ENCODE data around the gene ASMTL. TPM values are rescaled to one million over a fixed set of nuclear protein-coding genes. Genes with fewer than 3 reads are reported as not detected.

ASMTL gene
- total and polyA plus RNA-seq, 4 donors, result 26.7 to 56.1 (median 31.8) TPM

DNA sequence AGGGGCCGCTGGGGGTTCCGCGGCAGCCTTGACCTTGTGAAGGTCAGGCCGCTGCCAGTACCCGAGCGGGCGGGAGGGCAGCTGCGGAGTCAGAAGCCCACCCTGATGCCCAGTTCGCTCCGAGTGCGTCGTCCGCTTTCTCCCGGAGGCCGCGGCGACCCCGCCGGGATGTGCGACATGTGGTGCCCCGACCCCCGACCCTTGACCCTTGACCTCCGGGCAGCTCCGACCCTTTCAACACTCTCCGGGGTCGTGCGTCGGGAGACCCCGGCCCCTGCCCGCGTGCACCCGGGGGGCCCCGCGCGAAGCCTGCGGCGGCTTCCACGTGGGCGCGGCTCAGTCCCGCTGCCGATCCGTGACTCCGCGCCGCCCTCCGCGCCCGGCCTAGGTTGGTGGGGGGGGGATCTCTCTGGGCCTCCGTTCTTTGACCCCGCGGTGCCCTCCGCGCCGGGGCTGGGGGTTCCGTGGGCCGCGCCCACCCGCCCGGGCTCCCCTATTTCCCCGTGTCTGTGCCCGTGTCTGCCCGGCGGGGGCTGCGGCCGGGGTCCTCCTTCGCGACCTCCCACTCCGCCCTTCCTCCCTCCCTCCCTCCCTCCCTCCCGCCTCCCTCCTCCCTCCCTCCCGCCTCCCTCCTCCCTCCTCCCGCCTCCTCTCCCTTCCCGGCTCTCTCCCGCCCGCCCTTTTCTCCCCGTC lies 60.2 kb downstream of the ASMTL start:
- peak overlapping the region; percentile 72 to 78 for H3K4me3 ChIP-seq (ENCODE audit: low read length in 2 of 2)
- peak overlapping the region; percentile 20 to 90 for H3K27ac ChIP-seq (ENCODE audit: low read depth in 1 of 2, low read length in 2 of 2)
- intact Hi-C loops (cut with DNase I), result loop anchor here (1.0 to 5.0 kb wide), 4 partner anchors 60 to 1300 kb away; partner anchors contain the start of genes AKAP17A (in 1 of the 2), ASMTL (in 1 of the 2) and CD99 (in 1 of the 2)
- no peaks in the 10 kb centered on the region for H3K9me3 ChIP-seq (ENCODE audit: control insufficient read depth, low read length)
- H3K27me3 ChIP-seq (ENCODE audit: control insufficient read depth in 1 of 2, insufficient read depth in 2 of 2, low read length in 1 of 2), result no peaks in the 10 kb centered on the region
- DNase-seq, result peak in 1 of 2 donors; percentile 85
- H3K36me3 ChIP-seq (ENCODE audit: control insufficient read depth in 1 of 2, insufficient read depth in 2 of 2, low read length in 1 of 2), result peaks cover 0 to 9% of the 10 kb centered on the region in 2 donors
- no peaks in the 10 kb centered on the region for H3K4me1 ChIP-seq (ENCODE audit: control insufficient read depth in 1 of 2, insufficient read depth in 2 of 2, low read length in 2 of 2)
- 0% methylated on average over 38 to 72 of the region's 76 CpGs for WGBS, 2 donors
- ATAC-seq (ENCODE audit: low FRiP score), result peak; percentile 82

DNA sequence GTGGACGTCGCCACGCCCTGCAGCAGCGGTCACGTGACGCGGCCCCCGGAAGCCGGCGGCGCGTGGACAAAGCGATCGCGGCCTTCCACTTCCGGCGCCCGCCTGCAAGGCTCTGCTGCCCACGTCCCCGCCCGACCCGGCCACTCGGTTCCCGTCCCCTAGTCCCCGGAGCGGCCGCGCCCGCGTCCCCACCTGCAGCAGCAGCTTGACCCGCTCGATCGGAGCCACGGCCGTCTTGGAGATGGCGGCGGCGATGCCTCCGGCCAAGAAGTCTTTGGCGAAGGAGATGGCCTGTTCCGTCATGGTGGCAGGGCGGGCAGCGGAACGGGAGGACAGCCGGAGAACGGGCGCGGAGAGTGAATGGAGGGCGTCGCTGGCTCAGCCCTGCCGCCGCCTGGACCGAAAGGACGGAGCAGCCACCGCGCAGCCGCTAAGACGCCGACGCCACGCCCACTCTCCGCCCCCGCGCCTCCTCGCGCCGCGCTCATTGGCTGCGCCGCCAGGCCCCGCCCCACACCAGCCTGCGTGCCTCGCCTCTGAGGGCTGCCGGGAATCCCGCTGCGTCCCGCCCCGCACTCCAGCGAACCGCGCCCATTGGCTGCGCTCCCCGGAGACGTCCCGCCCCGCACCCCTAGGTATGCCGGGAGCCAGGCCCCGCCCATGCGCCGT lies 60.9 kb downstream of the ASMTL start, which contains the start of gene SLC25A6:
Gene SLC25A6 (minus strand): TSS at position 407 of the 669 bp plus-strand sequence. CDS start 104 bp downstream, at position 303.
- 1% methylated on average over 77 to 90 of the region's 90 CpGs for WGBS, 2 donors
- H3K36me3 ChIP-seq (ENCODE audit: control insufficient read depth in 1 of 2, insufficient read depth in 2 of 2, low read length in 1 of 2), result peaks cover 0 to 9% of the 10 kb centered on the region in 2 donors
- H3K27me3 ChIP-seq (ENCODE audit: control insufficient read depth in 1 of 2, insufficient read depth in 2 of 2, low read length in 1 of 2), result no peaks in the 10 kb centered on the region
- no peaks in the 10 kb centered on the region for H3K4me1 ChIP-seq (ENCODE audit: control insufficient read depth in 1 of 2, insufficient read depth in 2 of 2, low read length in 2 of 2)
- intact Hi-C loops (cut with DNase I), result loop anchor here (1.0 to 5.0 kb wide), 4 partner anchors 60 to 1300 kb away; partner anchors contain the start of genes AKAP17A (in 1 of the 2), ASMTL (in 1 of the 2) and CD99 (in 1 of the 2)
- H3K9me3 ChIP-seq (ENCODE audit: control insufficient read depth, low read length), result no peaks in the 10 kb centered on the region
- peak within 1 kb of the TSS; percentile 20 to 90 for H3K27ac ChIP-seq (ENCODE audit: low read depth in 1 of 2, low read length in 2 of 2)
- peak; percentile 99 to 100 for DNase-seq
- peak within 1 kb of the TSS; percentile 72 to 81 for H3K4me3 ChIP-seq (ENCODE audit: low read length in 2 of 2)
- ATAC-seq (ENCODE audit: low FRiP score), result peak; percentile 99

DNA sequence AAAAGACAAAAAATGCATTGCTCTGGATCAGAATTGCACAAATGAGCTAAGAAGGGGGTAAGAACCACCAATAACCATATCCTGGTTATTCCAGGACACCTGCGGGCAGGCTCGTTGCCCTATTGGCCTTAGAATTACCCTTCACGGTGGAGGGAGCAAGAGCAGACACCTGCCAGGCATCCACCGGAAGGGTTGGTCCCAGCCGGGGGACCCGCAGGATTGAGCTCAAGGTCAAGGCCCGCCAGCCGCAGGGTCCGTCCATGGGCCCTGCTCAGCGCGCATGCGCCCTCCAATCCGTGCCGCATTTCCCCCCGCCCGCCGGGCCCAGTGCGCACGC lies 61.4 kb downstream of the ASMTL start:
- peaks cover 0 to 11% of the 10 kb centered on the region in 2 donors for H3K36me3 ChIP-seq (ENCODE audit: control insufficient read depth in 1 of 2, insufficient read depth in 2 of 2, low read length in 1 of 2)
- ATAC-seq (ENCODE audit: low FRiP score), result no peak
- intact Hi-C loops (cut with DNase I), result loop anchor here (5.0 kb wide), 2 partner anchors 61 to 1301 kb away; partner anchors contain the start of genes ASMTL (in 1 of the 2) and CD99 (in 1 of the 2)
- WGBS, 2 donors, result 0% methylated on average over 16 to 19 of the region's 19 CpGs
- no peaks in the 10 kb centered on the region for H3K4me1 ChIP-seq (ENCODE audit: control insufficient read depth in 1 of 2, insufficient read depth in 2 of 2, low read length in 2 of 2)
- no peak for DNase-seq
- H3K27ac ChIP-seq (ENCODE audit: low read depth in 1 of 2, low read length in 2 of 2), result no peak overlapping the region
- H3K4me3 ChIP-seq (ENCODE audit: low read length in 2 of 2), result peak overlapping the region; percentile 58 to 81
- H3K27me3 ChIP-seq (ENCODE audit: control insufficient read depth in 1 of 2, insufficient read depth in 2 of 2, low read length in 1 of 2), result no peaks in the 10 kb centered on the region
- no peaks in the 10 kb centered on the region for H3K9me3 ChIP-seq (ENCODE audit: control insufficient read depth, low read length)

- 55% methylated on average over 30 of the region's 30 CpGs for WGBS, 2 donors
- H3K36me3 ChIP-seq (ENCODE audit: control insufficient read depth in 1 of 2, insufficient read depth in 2 of 2, low read length in 1 of 2), result peaks cover 0 to 15% of the 10 kb centered on the region in 2 donors
- no peaks in the 10 kb centered on the region for H3K9me3 ChIP-seq (ENCODE audit: control insufficient read depth, low read length)
- intact Hi-C loops (cut with DNase I), result loop anchor here (5.0 kb wide), 2 partner anchors 62 to 1302 kb away; partner anchors contain the start of genes ASMTL (in 1 of the 2) and CD99 (in 1 of the 2)
- no peak for ATAC-seq (ENCODE audit: low FRiP score)
- H3K4me1 ChIP-seq (ENCODE audit: control insufficient read depth in 1 of 2, insufficient read depth in 2 of 2, low read length in 2 of 2), result no peaks in the 10 kb centered on the region
- H3K27ac ChIP-seq (ENCODE audit: low read depth in 1 of 2, low read length in 2 of 2), result no peak overlapping the region
- peak; percentile 50 to 67 for DNase-seq
- H3K27me3 ChIP-seq (ENCODE audit: control insufficient read depth in 1 of 2, insufficient read depth in 2 of 2, low read length in 1 of 2), result no peaks in the 10 kb centered on the region
- peak overlapping the region; percentile 58 to 81 for H3K4me3 ChIP-seq (ENCODE audit: low read length in 2 of 2)
Measured at GRCh38 chrX:1390621-1391369, 61.9 kb downstream of the ASMTL start.

GRCh38 chrX:1389993-1390285 lies 62.8 kb downstream of the ASMTL start:
- H3K36me3 ChIP-seq (ENCODE audit: control insufficient read depth in 1 of 2, insufficient read depth in 2 of 2, low read length in 1 of 2), result peaks cover 0 to 19% of the 10 kb centered on the region in 2 donors
- H3K4me3 ChIP-seq (ENCODE audit: low read length in 2 of 2), result no peak overlapping the region
- H3K27ac ChIP-seq (ENCODE audit: low read depth in 1 of 2, low read length in 2 of 2), result no peak overlapping the region
- ATAC-seq (ENCODE audit: low FRiP score) (no peak), DNase-seq (peak; percentile 20 to 25)
- H3K4me1 ChIP-seq (ENCODE audit: control insufficient read depth in 1 of 2, insufficient read depth in 2 of 2, low read length in 2 of 2), result no peaks in the 10 kb centered on the region
- intact Hi-C loops (cut with DNase I), result loop anchor here (5.0 kb wide), 2 partner anchors 62 to 1302 kb away; partner anchors contain the start of genes ASMTL (in 1 of the 2) and CD99 (in 1 of the 2)
- H3K9me3 ChIP-seq (ENCODE audit: control insufficient read depth, low read length), result no peaks in the 10 kb centered on the region
- no peaks in the 10 kb centered on the region for H3K27me3 ChIP-seq (ENCODE audit: control insufficient read depth in 1 of 2, insufficient read depth in 2 of 2, low read length in 1 of 2)
- 90 to 93% methylated on average over 10 of the region's 10 CpGs for WGBS, 2 donors

GRCh38 chrX:1389181-1389992 lies 63.3 kb downstream of the ASMTL start:
- Histone ChIP-seq H3K36me3 (ENCODE audit: control insufficient read depth in 1 of 2, insufficient read depth in 2 of 2, low read length in 1 of 2) (peaks cover 0 to 20% of the 10 kb centered on the region in 2 donors), H3K27me3 (ENCODE audit: control insufficient read depth in 1 of 2, insufficient read depth in 2 of 2, low read length in 1 of 2) (no peaks in the 10 kb centered on the region), H3K9me3 (ENCODE audit: control insufficient read depth, low read length) (no peaks in the 10 kb centered on the region), H3K27ac (ENCODE audit: low read depth in 1 of 2, low read length in 2 of 2) (no peak overlapping the region), H3K4me1 (ENCODE audit: control insufficient read depth in 1 of 2, insufficient read depth in 2 of 2, low read length in 2 of 2) (no peaks in the 10 kb centered on the region), H3K4me3 (ENCODE audit: low read length in 2 of 2) (no peak overlapping the region)
- intact Hi-C loops (cut with DNase I), result no loop called here
- DNase-seq (peak; percentile 44 to 72), ATAC-seq (ENCODE audit: low FRiP score) (no peak)
- whole genome bisulfite sequencing, 2 donors, result 93% methylated on average over 51 of the region's 51 CpGs

DNA sequence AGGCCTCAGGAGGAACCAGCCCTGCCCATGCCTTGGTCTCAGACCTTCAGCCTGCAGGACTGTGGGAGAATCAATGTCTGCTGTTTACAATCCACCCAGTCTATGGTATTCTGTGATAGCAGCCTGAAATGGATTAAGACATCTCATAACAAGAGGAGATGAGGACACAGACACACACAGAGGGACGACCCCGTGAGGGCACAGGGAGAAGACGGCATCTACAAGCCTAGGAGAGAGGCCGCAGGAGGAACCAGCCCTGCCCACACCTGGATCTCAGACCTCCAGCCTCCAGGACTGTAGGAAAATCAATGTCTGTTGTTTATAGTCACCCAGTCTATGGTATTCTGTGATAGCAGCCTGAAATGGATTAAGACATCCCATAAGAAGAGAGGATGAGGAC lies 64.1 kb downstream of the ASMTL start:
- intact Hi-C loops (cut with DNase I), result no loop called here
- peak; percentile 4 to 37 for DNase-seq
- ATAC-seq (ENCODE audit: low FRiP score), result no peak
- Histone ChIP-seq H3K9me3 (ENCODE audit: control insufficient read depth, low read length) (no peaks in the 10 kb centered on the region), H3K4me3 (ENCODE audit: low read length in 2 of 2) (no peak overlapping the region), H3K27me3 (ENCODE audit: control insufficient read depth in 1 of 2, insufficient read depth in 2 of 2, low read length in 1 of 2) (no peaks in the 10 kb centered on the region), H3K36me3 (ENCODE audit: control insufficient read depth in 1 of 2, insufficient read depth in 2 of 2, low read length in 1 of 2) (peaks cover 0 to 20% of the 10 kb centered on the region in 2 donors), H3K4me1 (ENCODE audit: control insufficient read depth in 1 of 2, insufficient read depth in 2 of 2, low read length in 2 of 2) (no peaks in the 10 kb centered on the region), H3K27ac (ENCODE audit: low read depth in 1 of 2, low read length in 2 of 2) (no peak overlapping the region)
- 88 to 91% methylated on average over 4 of the region's 4 CpGs for WGBS, 2 donors

All from aorta (tissue), 5 donors.